Activated gamma-delta T cell treated with Interleukin-2 at 50 U/mL for 16 hours (primary cell): ENCODE measurements around the gene SNAI3.
A peak's percentile ranks its signal among the peaks of the same experiment; 100 is the strongest.

Experiments
- DNase-seq: peaks from one replicate; pipeline ENCODE4 v3.0.0-alpha.2; 2020

Gene SNAI3

GRCh38 chr16:88721236-88721635 lies 34.9 kb upstream of the SNAI3 start:
- DNase-seq = no peak

- no peak for DNase-seq
Measured at GRCh38 chr16:88720396-88720970, 34.2 kb upstream of the SNAI3 start.

- no peak for DNase-seq
Measured at GRCh38 chr16:88719933-88720296, 33.6 kb upstream of the SNAI3 start.

- no peak for DNase-seq
Measured at GRCh38 chr16:88719267-88719932, 33.1 kb upstream of the SNAI3 start.

GRCh38 chr16:88718178-88718577 lies 31.9 kb upstream of the SNAI3 start:
- no peak for DNase-seq

- DNase-seq = no peak
Measured at GRCh38 chr16:88716601-88717001, 30.3 kb upstream of the SNAI3 start.

GRCh38 chr16:88716201-88716600 lies 29.9 kb upstream of the SNAI3 start:
- no peak for DNase-seq

- no peak for DNase-seq
Measured at GRCh38 chr16:88715312-88716190, 29.2 kb upstream of the SNAI3 start.

- DNase-seq = no peak
Measured at GRCh38 chr16:88714420-88715302, 28.4 kb upstream of the SNAI3 start.

- DNase-seq = no peak
Measured at GRCh38 chr16:88713568-88714419, 27.5 kb upstream of the SNAI3 start.

GRCh38 chr16:88713054-88713453 lies 26.7 kb upstream of the SNAI3 start:
- DNase-seq = no peak

- no peak for DNase-seq
Measured at GRCh38 chr16:88712362-88712979, 26.2 kb upstream of the SNAI3 start.

- no peak for DNase-seq
Measured at GRCh38 chr16:88711750-88712340, 25.5 kb upstream of the SNAI3 start.

- no peak for DNase-seq
Measured at GRCh38 chr16:88710556-88710955, 24.2 kb upstream of the SNAI3 start.

GRCh38 chr16:88706965-88707826 lies 20.9 kb upstream of the SNAI3 start:
- DNase-seq = no peak

- DNase-seq = peak; percentile 88
Measured at GRCh38 chr16:88706229-88706964, 20.1 kb upstream of the SNAI3 start, which contains the start of the genes CTU2 and RNF166. CTU2 (plus strand) TSS chr16:88706503; CDS start chr16:88706531, 28 bp downstream. RNF166 (minus strand) TSS chr16:88706408; CDS start chr16:88706325, 83 bp downstream.

GRCh38 chr16:88705801-88706228 lies 19.5 kb upstream of the SNAI3 start:
- DNase-seq = no peak

GRCh38 chr16:88705076-88705684 lies 18.9 kb upstream of the SNAI3 start:
- DNase-seq = peak; percentile 40
